Chondrocyte (in vitro differentiated cells): Measurements from ENCODE around the gene INPP5D. TPM values are rescaled to one million over a fixed set of nuclear protein-coding genes. Genes with fewer than 3 reads are reported as not detected.

Experiments used
- DNase-seq: peaks from one replicate; pipeline ENCODE4 v3.0.0; 2021; ENCODE audit warnings: mixed read lengths, low spot score
- H3K27ac Mint-ChIP-seq: one replicate; pipeline ENCODE4 v1.8.0; 2021; ENCODE audit warnings: mild to moderate bottlenecking, moderate library complexity, mixed read lengths; ENCODE audit not compliant: unreplicated experiment
- H3K27me3 Mint-ChIP-seq: 2 replicates; pipeline ENCODE4 v1.8.0; 2021; ENCODE audit warnings: low read depth, mixed read lengths
- H3K36me3 Mint-ChIP-seq: 2 replicates; pipeline ENCODE4 v1.8.0; 2021; ENCODE audit warnings: low read depth, mixed read lengths
- H3K4me1 Mint-ChIP-seq: 2 replicates; pipeline ENCODE4 v1.8.0; 2021; ENCODE audit warnings: low read depth, mild to moderate bottlenecking, mixed read lengths
- H3K4me3 Mint-ChIP-seq: one replicate; pipeline ENCODE4 v1.8.0; 2021; ENCODE audit warnings: mild to moderate bottlenecking, moderate library complexity, mixed read lengths; ENCODE audit not compliant: unreplicated experiment
- H3K9me3 Mint-ChIP-seq: 2 replicates; pipeline ENCODE4 v1.8.0; 2021; ENCODE audit warnings: low read depth, mixed read lengths
- total RNA-seq: library from RNA; stranded (reverse); gene quantifications from 3 replicates; pipeline ENCODE4 v1.2.1, GENCODE V29; 2021
- TF ChIP-seq, protein P1 (sequence below): fragments of 200-600 bp; sonication (generic); IDR thresholded peaks from 2 replicates; pipeline ENCODE4 v1.5.0; 2021; ENCODE audit warnings: antibody characterized with exemption, mild to moderate bottlenecking, moderate library complexity

Gene INPP5D
- total RNA-seq, 1 donor from 2014 or later, result 0.20 TPM

DNA sequence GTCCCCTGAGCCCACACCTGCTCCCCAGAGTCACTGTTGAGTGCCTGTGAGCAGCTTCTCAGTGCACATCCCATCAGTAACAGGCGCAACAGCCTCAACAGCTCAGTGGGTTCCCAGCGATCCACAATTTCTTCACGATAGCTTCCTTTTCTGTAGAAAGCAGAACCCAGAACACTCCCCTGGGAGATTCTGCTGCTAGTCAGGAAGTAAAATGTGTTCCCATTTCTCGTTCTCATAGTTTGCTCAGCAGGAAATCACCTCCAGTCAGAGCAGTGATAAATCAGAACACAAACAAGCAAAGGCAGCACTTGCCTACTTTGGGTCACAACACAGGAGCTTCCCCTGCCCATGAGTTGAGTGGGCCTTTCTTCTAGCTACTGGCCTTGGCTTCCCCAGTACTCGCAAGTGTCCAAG lies 142.4 kb downstream of the INPP5D start:
- no peak overlapping the region for H3K4me3 Mint-ChIP-seq
- H3K36me3 Mint-ChIP-seq, result peaks cover 5% of the 10 kb centered on the region
- TF ChIP-seq, protein P1, sequence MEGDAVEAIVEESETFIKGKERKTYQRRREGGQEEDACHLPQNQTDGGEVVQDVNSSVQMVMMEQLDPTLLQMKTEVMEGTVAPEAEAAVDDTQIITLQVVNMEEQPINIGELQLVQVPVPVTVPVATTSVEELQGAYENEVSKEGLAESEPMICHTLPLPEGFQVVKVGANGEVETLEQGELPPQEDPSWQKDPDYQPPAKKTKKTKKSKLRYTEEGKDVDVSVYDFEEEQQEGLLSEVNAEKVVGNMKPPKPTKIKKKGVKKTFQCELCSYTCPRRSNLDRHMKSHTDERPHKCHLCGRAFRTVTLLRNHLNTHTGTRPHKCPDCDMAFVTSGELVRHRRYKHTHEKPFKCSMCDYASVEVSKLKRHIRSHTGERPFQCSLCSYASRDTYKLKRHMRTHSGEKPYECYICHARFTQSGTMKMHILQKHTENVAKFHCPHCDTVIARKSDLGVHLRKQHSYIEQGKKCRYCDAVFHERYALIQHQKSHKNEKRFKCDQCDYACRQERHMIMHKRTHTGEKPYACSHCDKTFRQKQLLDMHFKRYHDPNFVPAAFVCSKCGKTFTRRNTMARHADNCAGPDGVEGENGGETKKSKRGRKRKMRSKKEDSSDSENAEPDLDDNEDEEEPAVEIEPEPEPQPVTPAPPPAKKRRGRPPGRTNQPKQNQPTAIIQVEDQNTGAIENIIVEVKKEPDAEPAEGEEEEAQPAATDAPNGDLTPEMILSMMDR, result no peak
- H3K4me1 Mint-ChIP-seq, result no peaks in the 10 kb centered on the region
- no peak overlapping the region for H3K27ac Mint-ChIP-seq
- no peak for DNase-seq
- H3K27me3 Mint-ChIP-seq, result peaks cover 5% of the 10 kb centered on the region
- peaks cover 10% of the 10 kb centered on the region for H3K9me3 Mint-ChIP-seq

DNA sequence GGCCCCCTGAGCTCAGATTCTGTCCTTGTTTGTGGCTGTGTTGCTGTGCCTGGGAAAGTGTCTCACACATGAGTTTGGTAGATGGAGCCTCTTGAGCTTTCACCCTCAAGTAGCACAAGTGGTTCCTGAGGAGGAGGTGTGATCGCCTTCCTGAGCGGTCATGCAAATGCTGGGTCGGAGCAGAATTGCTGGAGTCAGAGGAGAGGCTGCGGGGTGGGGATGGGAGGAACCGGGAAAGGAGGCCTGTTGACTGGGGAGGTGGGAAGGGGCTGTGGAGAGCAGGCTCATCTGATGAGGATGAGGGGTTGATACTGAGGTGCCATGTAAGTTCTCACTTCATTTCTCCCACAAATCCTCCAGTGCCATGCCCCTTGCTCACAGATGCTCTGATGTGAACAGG lies 142.9 kb downstream of the INPP5D start:
- no peak for DNase-seq
- Mint-ChIP-seq H3K36me3 (peaks cover 5% of the 10 kb centered on the region), H3K4me3 (no peak overlapping the region), H3K27me3 (peaks cover 5% of the 10 kb centered on the region), H3K27ac (no peak overlapping the region), H3K4me1 (no peaks in the 10 kb centered on the region), H3K9me3 (peaks cover 10% of the 10 kb centered on the region)
- TF ChIP-seq, protein P1, result no peak

- no peak overlapping the region for H3K27ac Mint-ChIP-seq
- no peak overlapping the region for H3K4me3 Mint-ChIP-seq
- peaks cover 5% of the 10 kb centered on the region for H3K27me3 Mint-ChIP-seq
- H3K36me3 Mint-ChIP-seq, result peaks cover 5% of the 10 kb centered on the region
- no peak for DNase-seq
- peaks cover 10% of the 10 kb centered on the region for H3K9me3 Mint-ChIP-seq
- TF ChIP-seq, protein P1, result no peak
- peaks cover 10% of the 10 kb centered on the region for H3K4me1 Mint-ChIP-seq
These were observed 144.3 kb downstream of the INPP5D start for GRCh38 chr2:233204286-233204936.

DNA sequence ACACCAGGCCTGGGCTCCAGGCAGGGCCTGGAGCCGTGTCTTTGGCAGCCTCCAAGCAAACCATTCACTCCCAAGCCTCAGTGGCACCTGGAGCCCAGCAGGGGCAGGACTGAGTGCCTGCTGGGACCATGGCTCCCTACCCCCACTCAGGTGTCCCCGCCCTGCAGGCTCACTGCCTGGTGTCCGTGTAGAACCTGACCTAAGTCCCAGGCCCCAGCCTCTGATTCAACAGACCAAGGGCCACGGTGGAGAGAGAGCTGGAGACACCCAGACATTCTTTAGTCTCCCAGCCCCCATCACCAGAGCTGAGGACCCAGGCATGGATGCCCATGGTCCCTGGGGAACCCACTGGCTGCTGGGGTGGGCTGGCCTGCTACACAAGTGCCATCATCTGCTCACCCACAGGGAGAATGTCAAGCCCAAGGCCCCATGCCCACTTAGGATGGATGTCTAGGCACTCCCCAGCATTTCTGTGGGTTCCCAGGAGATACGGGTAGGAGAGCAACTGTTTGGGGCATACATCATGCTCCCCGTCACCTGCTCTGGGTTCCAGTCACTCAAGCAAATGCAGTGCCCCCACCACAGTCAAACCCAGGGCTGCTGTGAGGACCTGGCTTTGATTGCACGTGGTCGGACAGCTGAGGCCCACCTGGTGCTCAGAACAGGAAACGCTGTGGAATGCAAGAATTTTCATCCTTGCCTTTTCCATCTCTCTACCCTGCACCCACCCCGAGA lies 148.4 kb downstream of the INPP5D start:
- Mint-ChIP-seq H3K4me3 (no peak overlapping the region), H3K9me3 (peaks cover 2% of the 10 kb centered on the region), H3K36me3 (peaks cover 1% of the 10 kb centered on the region), H3K4me1 (peaks cover 34% of the 10 kb centered on the region), H3K27me3 (no peaks in the 10 kb centered on the region), H3K27ac (no peak overlapping the region)
- TF ChIP-seq, protein P1, result no peak
- no peak for DNase-seq

DNA sequence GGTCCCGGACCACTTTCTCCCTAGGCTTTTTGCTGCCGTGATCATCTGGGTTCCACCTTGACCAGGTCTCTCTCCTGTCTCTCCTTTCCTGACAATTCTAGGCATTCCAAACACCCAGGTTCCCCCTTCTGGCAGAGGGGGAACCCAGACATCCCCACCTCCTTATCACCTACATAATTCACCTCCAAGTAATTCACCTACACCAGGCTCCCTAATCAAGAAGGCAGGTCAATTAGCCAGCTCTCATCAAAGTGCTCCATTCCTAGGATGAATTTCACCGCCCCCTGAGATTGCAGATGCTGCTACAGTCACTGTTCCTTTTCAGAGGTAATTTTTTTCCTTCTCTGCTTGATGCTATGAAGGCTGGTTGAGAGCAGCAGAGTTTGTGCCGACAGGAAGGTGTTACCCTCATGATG lies 149.0 kb downstream of the INPP5D start:
- Mint-ChIP-seq H3K4me3 (no peak overlapping the region), H3K9me3 (no peaks in the 10 kb centered on the region), H3K4me1 (peaks cover 34% of the 10 kb centered on the region), H3K27ac (peak overlapping the region; percentile 42), H3K27me3 (no peaks in the 10 kb centered on the region), H3K36me3 (no peaks in the 10 kb centered on the region)
- peak; percentile 1 for DNase-seq
- TF ChIP-seq, protein P1, result no peak
